Measurements from ENCODE around the gene CSMD2. TPM values are rescaled to one million over a fixed set of nuclear protein-coding genes. Genes with fewer than 3 reads are reported as not detected.

The CSMD2 gene
- total and polyA plus RNA-seq, 2 experiments from 2014 or later: 5.3 to 16.6 TPM

DNA sequence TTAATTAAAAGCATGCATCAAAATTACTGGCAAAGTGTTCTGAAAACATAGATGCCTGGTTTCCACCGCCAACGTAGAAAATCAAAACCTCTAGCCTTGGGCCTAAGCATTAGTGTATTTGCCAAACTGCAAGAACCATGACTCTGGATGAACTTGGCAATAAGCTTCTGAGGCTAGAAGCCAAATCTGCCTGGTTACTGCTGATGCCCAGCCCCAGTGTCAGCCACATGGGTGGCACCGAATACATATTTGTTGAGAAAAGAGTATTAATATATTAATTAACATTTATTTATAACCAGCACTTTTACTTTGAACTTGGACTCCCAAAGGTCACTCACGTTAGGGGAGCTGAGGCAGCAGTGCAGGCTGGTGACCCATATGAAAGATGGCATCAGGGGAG, 441.8 kb downstream of the CSMD2 start:
- H3K4me3 ChIP-seq: no peak overlapping the region
- ATAC-seq: no peak
- no peaks in the 10 kb centered on the region for H3K4me1 ChIP-seq (ENCODE audit: insufficient read depth)
- Mint-ChIP-seq H3K27ac (no peak overlapping the region), H3K27me3 (ENCODE audit: insufficient read depth, low read depth, poor library complexity) (peaks cover 13% of the 10 kb centered on the region), H3K4me3 (no peak overlapping the region), H3K36me3 (ENCODE audit: low read depth) (peaks cover 27% of the 10 kb centered on the region), H3K9me3 (no peaks in the 10 kb centered on the region), H3K4me1 (no peaks in the 10 kb centered on the region)
- H3K27me3 ChIP-seq (ENCODE audit: insufficient read depth): no peaks in the 10 kb centered on the region
- peaks cover 5% of the 10 kb centered on the region; the same call in 1 of the 2 replicates for H3K36me3 ChIP-seq (ENCODE audit: insufficient read depth)
- TF ChIP-seq JUNB (IDR thresholded peaks at IDR 0.05; ENCODE audit: unreplicated experiment) (no peak), ETS1 (IDR thresholded peaks at IDR 0.05) (no peak), ZNF114 (CRISPR knock-in tag; IDR thresholded peaks at IDR 0.05) (no peak), NANOG (IDR thresholded peaks at IDR 0.05; ENCODE audit: borderline replicate concordance) (no peak), CREB1 (CRISPR knock-in tag; IDR thresholded peaks at IDR 0.05; ENCODE audit: low read depth) (no peak), POLR2AphosphoS5 (IDR thresholded peaks at IDR 0.05; ENCODE audit: low read depth) (no peak), ZNF331 (CRISPR knock-in tag; IDR thresholded peaks at IDR 0.05; ENCODE audit: low read depth) (no peak), ZNF462 (CRISPR knock-in tag; IDR thresholded peaks at IDR 0.05) (no peak), EZH2phosphoT487 (IDR thresholded peaks at IDR 0.05; ENCODE audit: unreplicated experiment) (no peak), STAT1 (IDR thresholded peaks at IDR 0.05; ENCODE audit: unreplicated experiment) (no peak), EZH2 (IDR thresholded peaks at IDR 0.05; ENCODE audit: low read depth, unreplicated experiment) (no peak)
- TF ChIP-seq, protein P1, sequence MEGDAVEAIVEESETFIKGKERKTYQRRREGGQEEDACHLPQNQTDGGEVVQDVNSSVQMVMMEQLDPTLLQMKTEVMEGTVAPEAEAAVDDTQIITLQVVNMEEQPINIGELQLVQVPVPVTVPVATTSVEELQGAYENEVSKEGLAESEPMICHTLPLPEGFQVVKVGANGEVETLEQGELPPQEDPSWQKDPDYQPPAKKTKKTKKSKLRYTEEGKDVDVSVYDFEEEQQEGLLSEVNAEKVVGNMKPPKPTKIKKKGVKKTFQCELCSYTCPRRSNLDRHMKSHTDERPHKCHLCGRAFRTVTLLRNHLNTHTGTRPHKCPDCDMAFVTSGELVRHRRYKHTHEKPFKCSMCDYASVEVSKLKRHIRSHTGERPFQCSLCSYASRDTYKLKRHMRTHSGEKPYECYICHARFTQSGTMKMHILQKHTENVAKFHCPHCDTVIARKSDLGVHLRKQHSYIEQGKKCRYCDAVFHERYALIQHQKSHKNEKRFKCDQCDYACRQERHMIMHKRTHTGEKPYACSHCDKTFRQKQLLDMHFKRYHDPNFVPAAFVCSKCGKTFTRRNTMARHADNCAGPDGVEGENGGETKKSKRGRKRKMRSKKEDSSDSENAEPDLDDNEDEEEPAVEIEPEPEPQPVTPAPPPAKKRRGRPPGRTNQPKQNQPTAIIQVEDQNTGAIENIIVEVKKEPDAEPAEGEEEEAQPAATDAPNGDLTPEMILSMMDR (conservative IDR thresholded peaks at IDR 0.05; ENCODE audit: low read depth in 2 of 2): no peak
- TF ChIP-seq, protein P2, sequence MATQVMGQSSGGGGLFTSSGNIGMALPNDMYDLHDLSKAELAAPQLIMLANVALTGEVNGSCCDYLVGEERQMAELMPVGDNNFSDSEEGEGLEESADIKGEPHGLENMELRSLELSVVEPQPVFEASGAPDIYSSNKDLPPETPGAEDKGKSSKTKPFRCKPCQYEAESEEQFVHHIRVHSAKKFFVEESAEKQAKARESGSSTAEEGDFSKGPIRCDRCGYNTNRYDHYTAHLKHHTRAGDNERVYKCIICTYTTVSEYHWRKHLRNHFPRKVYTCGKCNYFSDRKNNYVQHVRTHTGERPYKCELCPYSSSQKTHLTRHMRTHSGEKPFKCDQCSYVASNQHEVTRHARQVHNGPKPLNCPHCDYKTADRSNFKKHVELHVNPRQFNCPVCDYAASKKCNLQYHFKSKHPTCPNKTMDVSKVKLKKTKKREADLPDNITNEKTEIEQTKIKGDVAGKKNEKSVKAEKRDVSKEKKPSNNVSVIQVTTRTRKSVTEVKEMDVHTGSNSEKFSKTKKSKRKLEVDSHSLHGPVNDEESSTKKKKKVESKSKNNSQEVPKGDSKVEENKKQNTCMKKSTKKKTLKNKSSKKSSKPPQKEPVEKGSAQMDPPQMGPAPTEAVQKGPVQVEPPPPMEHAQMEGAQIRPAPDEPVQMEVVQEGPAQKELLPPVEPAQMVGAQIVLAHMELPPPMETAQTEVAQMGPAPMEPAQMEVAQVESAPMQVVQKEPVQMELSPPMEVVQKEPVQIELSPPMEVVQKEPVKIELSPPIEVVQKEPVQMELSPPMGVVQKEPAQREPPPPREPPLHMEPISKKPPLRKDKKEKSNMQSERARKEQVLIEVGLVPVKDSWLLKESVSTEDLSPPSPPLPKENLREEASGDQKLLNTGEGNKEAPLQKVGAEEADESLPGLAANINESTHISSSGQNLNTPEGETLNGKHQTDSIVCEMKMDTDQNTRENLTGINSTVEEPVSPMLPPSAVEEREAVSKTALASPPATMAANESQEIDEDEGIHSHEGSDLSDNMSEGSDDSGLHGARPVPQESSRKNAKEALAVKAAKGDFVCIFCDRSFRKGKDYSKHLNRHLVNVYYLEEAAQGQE (IDR thresholded peaks at IDR 0.05; ENCODE audit: unreplicated experiment): no peak
- no peaks in the 10 kb centered on the region; the same call in 1 of the 2 replicates for H4K20me1 ChIP-seq (replicated peaks; ENCODE audit: insufficient read depth)
- H3K4me2 ChIP-seq: no peak overlapping the region
- no peak overlapping the region for H2AFZ ChIP-seq
- no peaks in the 10 kb centered on the region for H3F3A ChIP-seq (replicated peaks; ENCODE audit: low read depth)
- DNase-seq (ENCODE audit: low spot score): no peak
- H3K79me2 ChIP-seq (replicated peaks; ENCODE audit: insufficient read depth): no peaks in the 10 kb centered on the region
- no peak overlapping the region for H3K27ac ChIP-seq (ENCODE audit: low read depth)
- H3K9me2 ChIP-seq (ENCODE audit: insufficient read depth): no peaks in the 10 kb centered on the region
